Keratinocyte (primary cell): ENCODE results near the gene TMEM26.

Source experiments
- CTCF ChIP-seq, 3 experiments: IDR thresholded peaks in 1 of 3; conservative IDR thresholded peaks in 1 of 3; optimal IDR thresholded peaks in 1 of 3; 2 replicates in 2 of 3; 3 replicates in 1 of 3; pipeline versions ENCODE3 to v1.5.1; 2011; ENCODE audit warnings: low read length in 3 of 3, mild to moderate bottlenecking in 3 of 3, moderate library complexity in 2 of 3, control low read depth in 1 of 3, inconsistent platforms in 1 of 3; ENCODE audit not compliant: insufficient read depth in 2 of 3; ENCODE audit errors: extremely low read depth in 1 of 3
- EZH2 ChIP-seq: IDR thresholded peaks from one replicate; pipeline ENCODE4 v1.6.1; 2012; ENCODE audit warnings: inconsistent platforms, mild to moderate bottlenecking, low read length, moderate library complexity

- no peak for TF ChIP-seq CTCF (optimal IDR thresholded peaks at IDR 0.05 in 1 of 3, IDR thresholded peaks at IDR 0.05 in 1 of 3, conservative IDR thresholded peaks at IDR 0.05 in 1 of 3; ENCODE audit: extremely low read depth in 1 of 3, insufficient read depth in 2 of 3, low read length in 3 of 3)
- no peak for TF ChIP-seq EZH2
Observed at GRCh38 chr10:61470740-61471139, 17.6 kb upstream of the TMEM26 start.
